K562 (cell line): ENCODE data around the gene FEM1B. TPM values are rescaled to one million over a fixed set of nuclear protein-coding genes. Genes with fewer than 3 reads are reported as not detected.

Source experiments
- GTF2A2 ChIP-seq: IDR thresholded peaks from 2 replicates; pipeline ENCODE4 v1.6.1; 2016; ENCODE audit warnings: mild to moderate bottlenecking, missing genetic modification characterization, missing compliant biosample characterization
- NEUROD1 ChIP-seq: fragments of 150-350 bp; IDR thresholded peaks from 2 replicates; pipeline ENCODE4 v1.6.1; 2014; ENCODE audit warnings: borderline replicate concordance, low read length, low read depth; ENCODE audit not compliant: partially characterized antibody
- NFE2L1 ChIP-seq: fragments of 450-650 bp; IDR thresholded peaks from 2 replicates; pipeline ENCODE4 v1.6.1; 2016; ENCODE audit warnings: missing genetic modification characterization, low read depth, mild to moderate bottlenecking, missing compliant biosample characterization, moderate library complexity, borderline replicate concordance
- NFIC ChIP-seq: fragments of 450-650 bp; IDR thresholded peaks from 2 replicates; pipeline ENCODE4 v1.6.1; 2017; ENCODE audit warnings: mild to moderate bottlenecking, inconsistent platforms
- NFIX ChIP-seq: fragments of 250-450 bp; sonication (Bioruptor Pico); IDR thresholded peaks from 2 replicates; pipeline ENCODE4 v1.4.0; 2020; ENCODE audit warnings: low read depth, mild to moderate bottlenecking, moderate library complexity
- POLR2H ChIP-seq: IDR thresholded peaks from 2 replicates; pipeline ENCODE4 v1.6.1; 2016; ENCODE audit warnings: missing genetic modification characterization, low read depth, mild to moderate bottlenecking, control low read depth, missing compliant biosample characterization, moderate library complexity
- RBM14 ChIP-seq: fragments of 200-400 bp; formaldehyde crosslinking; IDR thresholded peaks from 2 replicates; pipeline ENCODE4 v1.6.1; 2018; ENCODE audit warnings: low read depth, mild to moderate bottlenecking, low read length, moderate library complexity, borderline replicate concordance; ENCODE audit not compliant: insufficient read depth
- RFX7 ChIP-seq: fragments of 250-450 bp; sonication (Bioruptor Pico); IDR thresholded peaks from 2 replicates; pipeline ENCODE4 v1.5.1; 2021; ENCODE audit warnings: mild to moderate bottlenecking
- SMAD3 ChIP-seq: fragments of 450-650 bp; formaldehyde crosslinking; conservative IDR thresholded peaks from 2 replicates; pipeline ENCODE4 v1.4.0; 2020; ENCODE audit warnings: mild to moderate bottlenecking
- U2AF1 ChIP-seq: fragments of 200-400 bp; formaldehyde crosslinking; optimal IDR thresholded peaks from 2 replicates; pipeline ENCODE3; 2017; ENCODE audit warnings: mild to moderate bottlenecking, low read depth, low read length, moderate library complexity
- ZBTB12 ChIP-seq: fragments of 250-450 bp; sonication (Bioruptor Pico); IDR thresholded peaks from 2 replicates; pipeline ENCODE4 v1.4.0; 2020
- ZFP91 ChIP-seq: sonication (generic); formaldehyde crosslinking; IDR thresholded peaks from 2 replicates; pipeline ENCODE4 v1.8.0; 2022; ENCODE audit warnings: mild to moderate bottlenecking, missing genetic modification reagents
- ZNF165 ChIP-seq: fragments of 250-450 bp; sonication (Bioruptor Pico); IDR thresholded peaks from 2 replicates; pipeline ENCODE4 v1.4.0; 2020; ENCODE audit warnings: borderline replicate concordance
- ZNF239 ChIP-seq: fragments of 250-450 bp; sonication (Bioruptor Pico); IDR thresholded peaks from 2 replicates; pipeline ENCODE4 v1.4.0; 2020; ENCODE audit warnings: mild to moderate bottlenecking
- ZNF75A ChIP-seq: fragments of 450-650 bp; formaldehyde crosslinking; IDR thresholded peaks from 2 replicates; pipeline ENCODE4 v1.4.0; 2020; ENCODE audit warnings: mild to moderate bottlenecking
- ZNF764 ChIP-seq: fragments of 250-450 bp; sonication (Bioruptor Pico); IDR thresholded peaks from 2 replicates; pipeline ENCODE4 v1.4.0; 2020; ENCODE audit warnings: low read depth, mild to moderate bottlenecking, moderate library complexity
- ZNF77 ChIP-seq: fragments of 250-450 bp; sonication (Bioruptor Pico); IDR thresholded peaks from 2 replicates; pipeline ENCODE4 v1.5.0; 2020
- polyA plus RNA-seq, 8 experiments: library from polyadenylated mRNA; depleted of rRNA in 4 of 8; stranded (reverse) in 5 of 8; unstranded in 3 of 8; fragments of >200 nt; fragmentation: Nextera tagmentation in 2 of 8; fragmentation: Illumina TruSeq in 1 of 8; extraction: Ambion mirVana in 2 of 8; extraction: Trizol in 1 of 8; gene quantifications; 2 replicates each; pipeline versions ENCODE4 v1.2.1 to v1.2.3, GENCODE V29; 2011 to 2014; ENCODE audit warnings: inconsistent platforms in 1 of 8, missing spikeins in 1 of 8
- total RNA-seq, 7 experiments: library from RNA; depleted of rRNA in 6 of 7; stranded (reverse); fragments of >200 nt in 6 of 7; fragmentation: Illumina TruSeq in 2 of 7; extraction: Trizol in 2 of 7; gene quantifications; 2 replicates each; pipeline versions ENCODE4 v1.2.1 to v1.2.3, GENCODE V29; 2011 to 2021; ENCODE audit warnings: low replicate concordance in 1 of 7
- TF ChIP-seq, protein P1 (sequence below): fragments of 250-450 bp; sonication (Bioruptor Pico); IDR thresholded peaks from 2 replicates; pipeline ENCODE4 v1.5.0; 2020; ENCODE audit warnings: mild to moderate bottlenecking
- TF ChIP-seq, protein P2 (sequence below): sonication (generic); formaldehyde crosslinking; IDR thresholded peaks from 2 replicates; pipeline ENCODE4 v1.8.0; 2022; ENCODE audit warnings: missing genetic modification reagents, mild to moderate bottlenecking, borderline replicate concordance
- TF ChIP-seq, protein P3 (sequence below): fragments of 450-650 bp; IDR thresholded peaks from 2 replicates; pipeline ENCODE4 v1.6.1; 2017; ENCODE audit warnings: mild to moderate bottlenecking, moderate library complexity

FEM1B gene
- total and polyA plus RNA-seq, 9 of the 15 experiments (the other 6 are each of a cell fraction or from before 2014, with no cell fraction given) = 5.9 to 61.6 (median 20.1) TPM

DNA sequence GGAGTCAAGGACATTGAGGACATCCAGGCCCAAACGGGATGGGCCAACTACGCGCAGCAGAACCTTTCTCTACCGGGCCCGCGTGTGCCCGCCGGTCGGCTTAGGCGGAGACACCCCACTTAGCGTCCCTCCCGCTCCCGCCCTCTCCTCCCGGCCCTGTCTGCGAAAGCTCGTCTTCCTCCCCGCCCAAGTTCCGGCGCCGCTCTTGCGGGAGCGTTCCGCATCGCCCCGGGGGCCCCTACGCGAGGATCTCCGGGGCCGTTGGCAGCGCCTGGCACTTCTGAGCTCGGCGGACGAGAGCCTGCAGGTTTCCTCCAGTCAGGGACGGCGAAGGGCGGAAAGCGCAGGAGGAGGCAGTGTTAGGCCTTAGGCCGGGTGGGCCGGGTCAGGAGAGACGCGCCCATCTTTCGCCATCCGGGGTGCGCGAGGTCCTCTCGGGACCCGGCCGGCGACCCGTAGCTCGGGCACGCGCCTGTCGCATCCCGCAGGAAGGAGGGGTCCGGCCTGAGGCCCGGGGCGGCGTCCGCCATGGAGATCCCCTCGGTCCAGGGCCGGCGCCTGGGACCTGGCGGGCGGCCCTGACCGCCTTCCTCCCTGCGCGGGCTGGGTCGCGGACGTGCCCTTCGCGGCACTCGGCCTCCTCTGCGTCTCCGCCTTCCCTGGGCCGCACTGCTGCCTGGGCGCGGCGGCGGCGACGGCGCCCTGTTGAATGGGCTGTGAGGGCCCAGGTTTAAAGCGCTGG lies at the start of gene FEM1B (continued):
- TF ChIP-seq NFIX = no peak
- no peak; the same call in 1 of the 2 replicates for TF ChIP-seq ZNF77 (CRISPR knock-in tag)
- TF ChIP-seq RFX7 (CRISPR knock-in tag) = no peak
- no peak; the same call in 1 of the 2 replicates for TF ChIP-seq ZFP91
- TF ChIP-seq, protein P1, sequence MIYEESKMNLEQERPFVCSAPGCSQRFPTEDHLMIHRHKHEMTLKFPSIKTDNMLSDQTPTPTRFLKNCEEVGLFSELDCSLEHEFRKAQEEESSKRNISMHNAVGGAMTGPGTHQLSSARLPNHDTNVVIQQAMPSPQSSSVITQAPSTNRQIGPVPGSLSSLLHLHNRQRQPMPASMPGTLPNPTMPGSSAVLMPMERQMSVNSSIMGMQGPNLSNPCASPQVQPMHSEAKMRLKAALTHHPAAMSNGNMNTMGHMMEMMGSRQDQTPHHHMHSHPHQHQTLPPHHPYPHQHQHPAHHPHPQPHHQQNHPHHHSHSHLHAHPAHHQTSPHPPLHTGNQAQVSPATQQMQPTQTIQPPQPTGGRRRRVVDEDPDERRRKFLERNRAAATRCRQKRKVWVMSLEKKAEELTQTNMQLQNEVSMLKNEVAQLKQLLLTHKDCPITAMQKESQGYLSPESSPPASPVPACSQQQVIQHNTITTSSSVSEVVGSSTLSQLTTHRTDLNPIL (CRISPR knock-in tag) = no peak
- TF ChIP-seq, protein P2, sequence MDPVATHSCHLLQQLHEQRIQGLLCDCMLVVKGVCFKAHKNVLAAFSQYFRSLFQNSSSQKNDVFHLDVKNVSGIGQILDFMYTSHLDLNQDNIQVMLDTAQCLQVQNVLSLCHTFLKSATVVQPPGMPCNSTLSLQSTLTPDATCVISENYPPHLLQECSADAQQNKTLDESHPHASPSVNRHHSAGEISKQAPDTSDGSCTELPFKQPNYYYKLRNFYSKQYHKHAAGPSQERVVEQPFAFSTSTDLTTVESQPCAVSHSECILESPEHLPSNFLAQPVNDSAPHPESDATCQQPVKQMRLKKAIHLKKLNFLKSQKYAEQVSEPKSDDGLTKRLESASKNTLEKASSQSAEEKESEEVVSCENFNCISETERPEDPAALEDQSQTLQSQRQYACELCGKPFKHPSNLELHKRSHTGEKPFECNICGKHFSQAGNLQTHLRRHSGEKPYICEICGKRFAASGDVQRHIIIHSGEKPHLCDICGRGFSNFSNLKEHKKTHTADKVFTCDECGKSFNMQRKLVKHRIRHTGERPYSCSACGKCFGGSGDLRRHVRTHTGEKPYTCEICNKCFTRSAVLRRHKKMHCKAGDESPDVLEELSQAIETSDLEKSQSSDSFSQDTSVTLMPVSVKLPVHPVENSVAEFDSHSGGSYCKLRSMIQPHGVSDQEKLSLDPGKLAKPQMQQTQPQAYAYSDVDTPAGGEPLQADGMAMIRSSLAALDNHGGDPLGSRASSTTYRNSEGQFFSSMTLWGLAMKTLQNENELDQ (CRISPR knock-in tag) = 0 out of 2 replicates have a peak, but pooled peaks have one; percentile 63
- no peak for TF ChIP-seq NFE2L1
- no peak for TF ChIP-seq RBM14
- TF ChIP-seq ZBTB12 = peak; percentile 53; the same call in 1 of the 2 replicates
- peak; percentile 63 for TF ChIP-seq NEUROD1
- no peak; the same call in 1 of the 2 replicates for TF ChIP-seq NFIC
- no peak for TF ChIP-seq ZNF239 (CRISPR knock-in tag)
- no peak; the same call in 1 of the 2 replicates for TF ChIP-seq GTF2A2 (tag)
- no peak for TF ChIP-seq SMAD3 (CRISPR knock-in tag)
- no peak for TF ChIP-seq ZNF75A (CRISPR knock-in tag)
- TF ChIP-seq U2AF1 = peak; percentile 96
- TF ChIP-seq, protein P3, sequence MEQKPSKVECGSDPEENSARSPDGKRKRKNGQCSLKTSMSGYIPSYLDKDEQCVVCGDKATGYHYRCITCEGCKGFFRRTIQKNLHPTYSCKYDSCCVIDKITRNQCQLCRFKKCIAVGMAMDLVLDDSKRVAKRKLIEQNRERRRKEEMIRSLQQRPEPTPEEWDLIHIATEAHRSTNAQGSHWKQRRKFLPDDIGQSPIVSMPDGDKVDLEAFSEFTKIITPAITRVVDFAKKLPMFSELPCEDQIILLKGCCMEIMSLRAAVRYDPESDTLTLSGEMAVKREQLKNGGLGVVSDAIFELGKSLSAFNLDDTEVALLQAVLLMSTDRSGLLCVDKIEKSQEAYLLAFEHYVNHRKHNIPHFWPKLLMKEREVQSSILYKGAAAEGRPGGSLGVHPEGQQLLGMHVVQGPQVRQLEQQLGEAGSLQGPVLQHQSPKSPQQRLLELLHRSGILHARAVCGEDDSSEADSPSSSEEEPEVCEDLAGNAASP = no peak
- no peak for TF ChIP-seq ZNF165 (CRISPR knock-in tag)
- 0 out of 2 replicates have a peak, but pooled peaks have one; percentile 43 for TF ChIP-seq ZNF764
- TF ChIP-seq POLR2H (tag) = peak; percentile 53; the same call in 1 of the 2 replicates
